Liver (tissue), 9 donors: ENCODE measurements around the gene PIEZO1. TPM values are rescaled to one million over a fixed set of nuclear protein-coding genes. Genes with fewer than 3 reads are reported as not detected.

Experiments used
- DNase-seq: peaks from one replicate; pipeline ENCODE4 v3.0.0-alpha.2; 2017; ENCODE audit warnings: low spot score
- H3K27ac ChIP-seq, 2 donors: one replicate each; pipeline ENCODE4 v1.7.0; 2013; ENCODE audit warnings: inconsistent platforms in 2 of 2, low read length in 2 of 2, control low read depth in 1 of 2, low read depth in 1 of 2, mild to moderate bottlenecking in 1 of 2
- H3K27me3 ChIP-seq, 4 donors: one replicate each; pipeline versions ENCODE4 v1.6.1 to v1.7.0; 2013; ENCODE audit warnings: low read length in 3 of 4, inconsistent platforms in 1 of 4, mild to moderate bottlenecking in 1 of 4, moderate library complexity in 1 of 4; ENCODE audit not compliant: control insufficient read depth in 4 of 4, insufficient read depth in 4 of 4
- H3K36me3 ChIP-seq, 4 donors: one replicate each; pipeline versions ENCODE4 v1.6.1 to v1.7.0; 2013; ENCODE audit warnings: low read length in 3 of 4, mild to moderate bottlenecking in 3 of 4, low read depth in 1 of 4, moderate library complexity in 1 of 4; ENCODE audit not compliant: control insufficient read depth in 4 of 4, insufficient read depth in 3 of 4
- H3K4me1 ChIP-seq, 4 donors: one replicate each; pipeline versions ENCODE4 v1.6.1 to v1.7.0; 2013; ENCODE audit warnings: low read length in 3 of 4, mild to moderate bottlenecking in 3 of 4, moderate library complexity in 1 of 4; ENCODE audit not compliant: control insufficient read depth in 4 of 4, insufficient read depth in 4 of 4
- H3K4me3 ChIP-seq, 3 donors: one replicate each; pipeline versions ENCODE4 v1.6.1 to v1.7.0; 2013; ENCODE audit warnings: low read length in 3 of 3, control low read depth in 1 of 3, low read depth in 1 of 3, mild to moderate bottlenecking in 1 of 3
- H3K9ac ChIP-seq, 2 donors: one replicate each; pipeline ENCODE4 v1.7.0; 2013; ENCODE audit warnings: low read length in 2 of 2, mild to moderate bottlenecking in 2 of 2, moderate library complexity in 2 of 2, control low read depth in 1 of 2, low read depth in 1 of 2
- H3K9me3 ChIP-seq, 4 donors: one replicate each; pipeline versions ENCODE4 v1.6.1 to v1.7.0; 2013; ENCODE audit warnings: low read length in 3 of 4; ENCODE audit not compliant: control insufficient read depth in 4 of 4
- ATF3 ChIP-seq: IDR thresholded peaks from 2 replicates; pipeline ENCODE4 v1.6.1; 2016; ENCODE audit warnings: antibody characterized with exemption
- CTCF ChIP-seq: fragments of 150-350 bp; IDR thresholded peaks from 2 replicates; pipeline ENCODE4 v1.5.1; 2017; ENCODE audit warnings: improper control_type of control experiment, low read depth, low read length; ENCODE audit not compliant: missing input control
- EGR1 ChIP-seq, 2 donors: IDR thresholded peaks; 2 replicates each; pipeline ENCODE4 v1.6.1; 2016 to 2018; ENCODE audit warnings: antibody characterized with exemption in 2 of 2, low read depth in 2 of 2
- FOXA1 ChIP-seq: IDR thresholded peaks from 2 replicates; pipeline ENCODE4 v1.6.1; 2016; ENCODE audit warnings: antibody characterized with exemption
- FOXA2 ChIP-seq: IDR thresholded peaks from 2 replicates; pipeline ENCODE4 v1.6.1; 2016; ENCODE audit warnings: antibody characterized with exemption
- GABPA ChIP-seq, 2 donors: IDR thresholded peaks in 1 of 2; conservative IDR thresholded peaks in 1 of 2; 2 replicates each; pipeline ENCODE4 v1.6.1; 2016; ENCODE audit warnings: antibody characterized with exemption in 2 of 2, mild to moderate bottlenecking in 1 of 2, moderate library complexity in 1 of 2
- HNF4A ChIP-seq, 2 donors: conservative IDR thresholded peaks; 2 replicates each; pipeline ENCODE4 v1.6.1; 2016; ENCODE audit warnings: antibody characterized with exemption in 2 of 2, mild to moderate bottlenecking in 2 of 2
- HNF4G ChIP-seq: IDR thresholded peaks from 2 replicates; pipeline ENCODE4 v1.6.1; 2016; ENCODE audit warnings: antibody characterized with exemption
- JUND ChIP-seq, 2 donors: IDR thresholded peaks; 2 replicates each; pipeline ENCODE4 v1.6.1; 2016; ENCODE audit warnings: antibody characterized with exemption in 2 of 2
- MAX ChIP-seq: IDR thresholded peaks from 2 replicates; pipeline ENCODE4 v1.6.1; 2016; ENCODE audit warnings: antibody characterized with exemption
- NR2F2 ChIP-seq: IDR thresholded peaks from 2 replicates; pipeline ENCODE4 v1.6.1; 2016; ENCODE audit warnings: antibody characterized with exemption
- RAD21 ChIP-seq, 2 donors: IDR thresholded peaks; 2 replicates each; pipeline ENCODE4 v1.6.1; 2016; ENCODE audit warnings: antibody characterized with exemption in 2 of 2, mild to moderate bottlenecking in 2 of 2
- REST ChIP-seq: IDR thresholded peaks from 2 replicates; pipeline ENCODE4 v1.6.1; 2016; ENCODE audit warnings: antibody characterized with exemption, mild to moderate bottlenecking
- RXRA ChIP-seq, 2 donors: IDR thresholded peaks; 2 replicates each; pipeline ENCODE4 v1.6.1; 2017 to 2018; ENCODE audit warnings: antibody characterized with exemption in 2 of 2, mild to moderate bottlenecking in 1 of 2
- SP1 ChIP-seq: IDR thresholded peaks from 2 replicates; pipeline ENCODE4 v1.6.1; 2018; ENCODE audit warnings: antibody characterized with exemption, mild to moderate bottlenecking
- TAF1 ChIP-seq: conservative IDR thresholded peaks from 2 replicates; pipeline ENCODE4 v1.6.1; 2016; ENCODE audit warnings: antibody characterized with exemption, mild to moderate bottlenecking
- YY1 ChIP-seq: IDR thresholded peaks from 2 replicates; pipeline ENCODE4 v1.6.1; 2016; ENCODE audit warnings: antibody characterized with exemption, mild to moderate bottlenecking
- ZBTB33 ChIP-seq: IDR thresholded peaks from 2 replicates; pipeline ENCODE4 v1.6.1; 2016; ENCODE audit warnings: antibody characterized with exemption
- WGBS: extraction: QIAGEN DNeasy Blood & Tissue Kit; methylation state at CpG from one replicate; pipeline ENCODE4 v1.1.7; 2013; 5-methylcytosine and 5-hydroxymethylcytosine counted together
- polyA plus RNA-seq, 2 donors: library from polyadenylated mRNA; stranded (reverse) in 1 of 2; unstranded in 1 of 2; fragments of 200-250 nt in 1 of 2; fragments of >200 nt in 1 of 2; fragmentation: Nextera tagmentation in 1 of 2; extraction: Ambion mirVana in 1 of 2; gene quantifications; one replicate each; pipeline versions ENCODE4 v1.2.1 to v1.2.3, GENCODE V29; 2013 to 2015
- total RNA-seq, 2 donors: library from RNA; depleted of rRNA; stranded (reverse); fragments of >200 nt; gene quantifications; one replicate each; pipeline ENCODE4 v1.2.3, GENCODE V29; 2014
- donor health status: healthy.
- donor health status: healthy.
- donor health status: healthy.
- donor health status: healthy.
- donor health status: healthy.

The PIEZO1 gene
- total and polyA plus RNA-seq, 4 donors = 15.3 to 74.7 (median 59.2) TPM

- TF ChIP-seq CTCF (no peak), YY1 (no peak), FOXA2 (no peak), RXRA (IDR thresholded peaks at IDR 0.05) (no peak), TAF1 (no peak), FOXA1 (no peak), RAD21 (IDR thresholded peaks at IDR 0.05) (no peak)
These were observed 7.1 kb upstream of the PIEZO1 start (continued) for GRCh38 chr16:88792078-88792550.

GRCh38 chr16:88790312-88791211, 5.5 kb upstream of the PIEZO1 start:
- H3K27ac ChIP-seq = peak overlapping the region in 1 of 2 donors; percentile 22
- 55% methylated on average over 24 of the region's 24 CpGs for WGBS
- DNase-seq = no peak
- H3K4me3 ChIP-seq = no peak overlapping the region
- H3K27me3 ChIP-seq = no peaks in the 10 kb centered on the region
- no peaks in the 10 kb centered on the region for H3K36me3 ChIP-seq
- H3K4me1 ChIP-seq = peaks cover 5 to 19% (median 13%) of the 10 kb centered on the region in 4 donors
- H3K9me3 ChIP-seq = no peaks in the 10 kb centered on the region
- TF ChIP-seq RXRA (IDR thresholded peaks at IDR 0.05) (no peak), HNF4G (no peak), MAX (no peak), FOXA2 (no peak), ZBTB33 (no peak), ATF3 (no peak), EGR1 (IDR thresholded peaks at IDR 0.05; ENCODE audit: low read depth in 2 of 2) (no peak), YY1 (no peak), GABPA (IDR thresholded peaks at IDR 0.05 in 1 of 2, conservative IDR thresholded peaks at IDR 0.05 in 1 of 2) (no peak), SP1 (no peak), FOXA1 (no peak), HNF4A (conservative IDR thresholded peaks at IDR 0.05) (no peak), RAD21 (IDR thresholded peaks at IDR 0.05) (no peak), NR2F2 (no peak), JUND (IDR thresholded peaks at IDR 0.05) (no peak), REST (no peak), CTCF (no peak), TAF1 (no peak)
- H3K9ac ChIP-seq = no peak overlapping the region
